DMS 273 treated with DMSO at 0.1 percent for 48 hours (cell line): Measurements from ENCODE around the gene SLC47A2.

ENCODE experiments used
- DNase-seq: peaks from one replicate; lab custom pipeline; 2025; lab: John Stamatoyannopoulos, UW

The SLC47A2 gene

GRCh38 chr17:19727501-19728078 is 11.2 kb upstream of the SLC47A2 start:
- DNase-seq: no peak

GRCh38 chr17:19726631-19727376 is 10.4 kb upstream of the SLC47A2 start:
- no peak for DNase-seq

- DNase-seq: no peak
Measured at GRCh38 chr17:19725486-19725885, 9.1 kb upstream of the SLC47A2 start.

GRCh38 chr17:19724501-19725420 is 8.4 kb upstream of the SLC47A2 start:
- no peak for DNase-seq

- DNase-seq: no peak
Measured at GRCh38 chr17:19723964-19724363, 7.6 kb upstream of the SLC47A2 start.

GRCh38 chr17:19720631-19721426 is 4.4 kb upstream of the SLC47A2 start:
- DNase-seq: no peak

- DNase-seq: no peak
Measured at GRCh38 chr17:19720210-19720475, 3.8 kb upstream of the SLC47A2 start.

- no peak for DNase-seq
Measured at GRCh38 chr17:19719355-19720209, 3.2 kb upstream of the SLC47A2 start.

GRCh38 chr17:19718613-19719354 is 2.4 kb upstream of the SLC47A2 start:
- no peak for DNase-seq

- no peak for DNase-seq
Measured at GRCh38 chr17:19718041-19718612, 1.7 kb upstream of the SLC47A2 start.

GRCh38 chr17:19717411-19717908 is 1.1 kb upstream of the SLC47A2 start:
- DNase-seq: no peak

GRCh38 chr17:19717031-19717360 is 612 bp upstream of the SLC47A2 start:
- DNase-seq: no peak

GRCh38 chr17:19714542-19715411 is 1.6 kb downstream of the SLC47A2 start:
- DNase-seq: no peak

- DNase-seq: no peak
Measured at GRCh38 chr17:19713901-19714361, 2.5 kb downstream of the SLC47A2 start.

GRCh38 chr17:19713462-19713861 is 2.9 kb downstream of the SLC47A2 start:
- no peak for DNase-seq

GRCh38 chr17:19712436-19713004 is 3.9 kb downstream of the SLC47A2 start:
- no peak for DNase-seq

- DNase-seq: no peak
Measured at GRCh38 chr17:19709841-19710240, 6.5 kb downstream of the SLC47A2 start.

- DNase-seq: no peak
Measured at GRCh38 chr17:19708431-19709175, 7.8 kb downstream of the SLC47A2 start.
